GM12891 (cell line): ENCODE results near the gene TRIM72.

Source experiments
- POLR2A ChIP-seq: IDR thresholded peaks from 2 replicates; pipeline ENCODE4 v1.6.1; 2011; ENCODE audit warnings: low read depth, low read length, control low read depth
- POLR2AphosphoS5 ChIP-seq: IDR thresholded peaks from 2 replicates; pipeline ENCODE4 v1.6.1; 2011; ENCODE audit warnings: low read depth, low read length, control low read depth

DNA sequence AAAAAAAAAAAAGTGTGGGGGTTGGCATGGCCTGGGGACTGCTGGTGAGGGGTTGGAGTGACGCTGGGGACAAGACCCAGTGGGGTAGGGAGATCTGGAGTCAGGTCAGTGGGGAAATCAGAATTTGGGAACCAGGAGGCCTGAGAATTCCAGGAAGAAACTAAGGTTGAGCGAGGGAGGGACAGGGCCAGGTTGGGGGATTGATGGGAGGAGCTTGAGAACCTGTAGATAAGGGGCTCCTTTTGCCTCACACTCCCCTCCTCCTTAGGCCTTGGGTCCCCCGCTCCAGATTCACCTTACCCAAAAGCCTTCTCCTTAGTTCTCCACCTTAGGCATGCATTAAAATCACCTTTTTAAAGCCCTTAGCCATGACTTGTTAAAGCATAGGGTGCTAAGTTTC is 11.3 kb downstream of the TRIM72 start:
- TF ChIP-seq POLR2AphosphoS5 = no peak
- TF ChIP-seq POLR2A = no peak
